Activated CD8-positive, alpha-beta memory T cell treated with anti-CD3 and anti-CD28 coated beads, Interleukin-2, amount 50 U/mL, for 24 hours (primary cell): ENCODE data around the gene ATXN3L.
"Not testable (repeated sequence)": the region's sequence is repeated elsewhere in the genome, so short reads cannot be mapped to it uniquely, and the experiment has no call there.

Experiments used
- DNase-seq: peaks from one replicate; pipeline ENCODE4 v3.0.0-alpha.2; 2020; ENCODE audit errors: extremely low read depth

ATXN3L gene

DNA sequence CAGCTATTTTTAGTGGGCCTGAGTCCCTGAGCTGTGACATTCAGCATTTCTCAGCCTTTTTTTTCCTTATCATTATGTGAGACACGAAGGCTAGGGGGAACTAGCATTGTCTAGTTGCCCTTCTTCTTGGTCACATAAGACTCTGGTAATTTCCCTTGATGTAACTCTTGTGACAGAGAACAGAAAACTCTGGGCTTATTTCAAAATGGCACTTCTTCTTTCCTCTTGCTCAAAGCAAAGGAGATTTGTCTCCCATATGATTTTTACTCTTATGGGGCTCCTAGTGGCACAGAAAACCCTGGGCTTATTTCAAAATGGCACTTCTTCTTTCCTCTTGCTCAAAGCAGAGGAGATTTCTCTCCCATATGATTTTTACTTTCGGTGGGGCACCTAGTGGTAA lies 14.7 kb downstream of the ATXN3L start:
- no peak for DNase-seq

DNA sequence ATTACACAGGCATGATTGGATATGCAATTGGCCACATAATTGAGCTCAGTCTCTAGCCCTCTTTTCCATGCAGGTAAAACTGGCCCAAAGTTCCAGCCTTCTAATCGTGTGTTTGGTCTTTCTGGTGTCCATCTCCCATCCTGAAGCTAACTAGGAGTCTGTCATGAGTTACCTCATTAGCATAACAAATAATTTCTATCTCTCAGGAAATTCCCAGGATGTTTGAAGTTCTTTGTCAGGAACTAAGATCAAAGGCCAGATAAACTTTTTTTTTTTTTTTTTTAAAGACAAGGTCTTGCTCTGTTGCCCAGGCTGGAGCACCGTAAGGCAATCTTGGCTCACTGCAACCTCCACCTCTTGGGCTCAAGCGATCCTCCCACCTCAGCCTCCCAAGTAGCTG lies 15.8 kb downstream of the ATXN3L start:
- DNase-seq: no peak

DNA sequence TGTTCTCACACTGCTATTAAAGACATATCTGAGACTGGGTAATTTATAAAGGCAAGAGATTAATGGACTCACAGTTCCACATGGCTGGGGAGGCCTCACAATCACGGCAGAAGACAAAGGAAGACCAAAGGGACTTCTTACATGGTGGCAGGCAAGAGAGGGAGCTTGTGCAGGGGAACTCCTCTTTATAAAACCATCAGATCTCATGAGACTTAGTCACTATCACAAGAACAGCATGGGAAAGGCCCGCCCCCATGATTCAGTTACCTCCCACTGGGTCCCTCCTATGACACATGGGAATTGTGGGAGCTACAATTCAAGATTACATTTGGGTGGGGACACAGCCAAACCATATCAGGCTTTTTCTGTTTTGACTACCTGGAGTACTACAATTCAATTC lies 16.6 kb downstream of the ATXN3L start:
- not testable (repeated sequence) for DNase-seq

DNA sequence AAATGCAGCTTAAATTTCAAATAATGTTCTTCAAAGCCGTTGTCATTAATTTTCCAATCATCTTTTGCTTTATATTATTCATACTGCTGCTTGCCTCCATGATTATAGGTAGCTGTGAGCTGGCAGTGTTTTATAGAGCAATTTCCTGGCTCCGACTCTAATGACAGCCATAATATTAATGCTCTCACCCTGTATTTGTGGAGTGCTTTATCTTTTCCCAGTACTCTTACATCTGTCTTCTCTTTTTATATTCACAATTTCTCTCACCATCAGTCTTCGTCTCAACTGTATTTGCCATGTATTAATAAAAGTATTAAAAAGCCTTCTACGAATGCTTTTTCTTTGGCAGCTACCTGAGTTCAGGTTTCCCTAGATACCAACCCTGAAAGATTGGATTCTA lies 21.0 kb downstream of the ATXN3L start:
- DNase-seq: no peak

DNA sequence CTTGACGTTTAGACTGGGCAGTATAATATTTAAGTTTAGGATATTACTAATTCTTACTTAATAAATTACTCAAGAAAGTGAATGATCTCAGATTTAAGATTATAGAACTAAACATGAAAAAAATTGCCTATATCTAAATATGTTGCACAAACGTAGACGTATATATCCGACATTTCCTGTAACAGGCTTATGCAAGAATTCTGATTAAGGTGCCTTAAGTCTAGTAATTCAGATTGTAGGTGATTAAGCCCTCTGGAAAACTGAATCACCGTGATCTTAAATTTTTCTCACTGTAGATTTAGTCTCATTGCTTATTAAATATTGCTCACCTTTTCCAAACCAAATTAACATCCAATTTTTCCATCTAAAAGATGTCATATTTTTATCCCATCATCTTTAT lies 24.0 kb downstream of the ATXN3L start:
- no peak for DNase-seq

DNA sequence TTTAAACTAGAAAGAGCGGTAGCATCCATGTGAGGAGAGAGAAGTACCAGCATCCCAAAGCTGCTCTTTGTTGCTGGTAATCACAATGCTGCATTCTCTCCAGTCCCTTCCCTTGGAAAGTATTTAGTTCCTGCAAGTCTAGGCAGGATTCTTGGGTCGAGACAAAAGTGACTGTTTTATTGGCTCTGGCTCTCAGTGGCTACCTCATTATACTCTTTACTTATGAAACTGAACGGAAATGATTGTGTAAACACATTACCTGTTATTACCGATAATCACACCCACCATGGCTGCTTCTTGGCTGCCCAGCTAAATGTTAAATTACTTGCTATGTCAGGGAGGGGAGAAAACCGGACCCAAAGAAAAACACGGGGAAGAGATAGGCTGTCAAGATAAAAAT lies 26.2 kb downstream of the ATXN3L start:
- DNase-seq: no peak

DNA sequence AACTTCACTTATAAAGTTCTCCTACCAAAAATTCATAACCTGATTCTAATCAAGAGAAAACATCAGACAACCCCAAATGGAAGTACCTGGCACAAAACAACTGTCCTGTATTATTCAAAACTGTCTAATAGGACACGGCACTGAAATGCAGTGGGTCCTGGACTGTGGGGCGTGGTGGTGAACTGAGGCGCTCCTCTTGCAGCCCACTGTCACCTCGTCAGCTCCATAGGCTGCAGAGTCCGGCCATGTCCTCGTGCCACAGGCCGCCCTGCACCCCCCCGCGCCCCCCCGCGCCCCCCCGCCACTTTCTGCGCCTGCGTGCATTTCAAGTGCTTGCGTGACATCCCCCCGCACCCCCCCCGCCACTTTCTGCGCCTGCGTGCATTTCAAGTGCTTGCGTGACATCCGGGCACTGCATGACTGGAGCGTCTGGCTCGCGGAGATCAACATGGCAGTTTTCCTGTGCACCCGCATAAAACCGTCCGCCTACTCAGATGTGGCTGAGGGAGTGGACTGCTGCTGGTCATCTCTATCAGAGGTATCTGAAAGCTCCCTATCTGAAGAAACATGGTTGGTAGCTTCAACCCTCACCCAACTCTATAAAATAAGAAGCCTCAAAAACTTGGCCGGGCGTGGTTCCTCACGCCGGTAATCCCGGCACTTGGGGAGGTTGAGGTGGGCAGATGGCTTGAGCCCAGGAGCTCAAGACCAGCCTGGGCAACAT lies 28.8 kb downstream of the ATXN3L start:
- no peak for DNase-seq

DNA sequence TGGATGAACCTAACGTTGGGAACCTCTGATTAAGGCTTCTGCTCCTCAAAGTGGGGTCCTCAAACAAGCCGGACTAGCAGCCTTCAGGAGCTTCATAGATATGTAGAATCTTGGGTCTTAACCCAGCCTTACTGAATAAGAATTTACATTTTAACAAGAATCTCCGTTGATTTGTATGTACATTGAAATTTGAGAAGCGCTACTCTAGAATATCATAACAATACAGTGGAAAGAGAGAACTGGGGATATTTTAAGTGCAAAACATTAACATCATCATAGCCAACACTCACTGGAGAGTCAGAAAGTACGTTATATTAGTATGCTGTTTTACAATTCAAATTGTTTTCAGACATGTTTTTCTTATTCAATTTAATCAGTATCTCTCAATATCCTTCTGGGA lies 31.2 kb downstream of the ATXN3L start:
- no peak for DNase-seq

DNA sequence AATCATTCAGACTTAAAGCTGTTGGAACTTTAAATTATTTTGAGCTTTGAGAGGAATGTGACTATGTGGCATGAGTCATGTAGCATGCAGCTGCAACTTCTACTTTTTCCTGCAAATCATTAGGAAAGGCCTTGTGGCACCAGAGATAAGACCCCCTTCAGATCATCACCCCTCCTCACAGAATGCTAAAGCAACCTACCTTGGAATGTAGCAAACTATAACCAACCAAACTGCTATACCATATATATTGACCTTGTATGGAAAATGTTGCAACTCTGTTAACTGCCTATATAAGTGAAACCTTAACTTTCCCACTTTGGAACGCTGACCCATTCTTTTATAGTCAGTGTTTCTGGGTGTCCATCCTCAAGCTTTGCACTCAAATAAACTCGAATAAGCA lies 32.0 kb downstream of the ATXN3L start:
- DNase-seq: no peak

DNA sequence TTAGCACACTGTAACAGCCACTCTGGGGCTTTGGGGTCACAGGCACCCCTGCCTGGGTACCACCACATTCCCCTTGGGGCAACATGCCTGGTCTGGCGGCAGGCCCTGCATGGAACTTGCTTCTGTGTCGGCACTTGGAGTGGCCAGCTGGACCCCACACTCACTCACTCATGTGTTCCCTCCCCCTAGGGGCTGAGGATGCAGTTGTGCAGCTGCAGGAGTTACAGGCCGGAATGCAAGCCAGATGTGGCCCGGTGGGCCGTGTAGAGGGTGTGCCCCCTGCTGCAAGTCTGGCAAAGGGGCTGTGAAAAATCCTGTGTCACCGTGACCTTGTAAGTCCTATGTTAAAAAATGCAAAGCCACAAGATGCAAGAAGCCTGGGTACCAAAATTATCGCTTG lies 34.2 kb downstream of the ATXN3L start:
- DNase-seq: no peak

DNA sequence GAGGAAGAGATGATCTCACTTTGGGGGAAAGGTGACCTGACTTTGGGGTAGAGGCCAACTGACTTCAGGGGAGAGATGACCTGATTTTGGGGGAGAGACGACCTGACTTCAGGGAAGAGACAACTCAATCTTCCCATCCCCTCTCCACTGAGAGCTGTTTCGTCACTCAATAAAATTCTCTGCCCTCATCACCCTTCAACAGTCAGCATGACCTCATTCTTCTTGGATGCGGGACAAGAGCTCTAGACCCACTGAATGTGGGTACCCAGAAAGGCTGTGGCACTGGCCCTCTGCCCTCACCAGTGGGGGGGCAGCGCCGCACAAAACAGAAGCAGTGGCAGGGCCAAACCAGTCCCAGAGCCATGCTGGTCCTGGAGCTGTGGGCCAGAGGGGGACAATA lies 34.6 kb downstream of the ATXN3L start:
- no peak for DNase-seq

DNA sequence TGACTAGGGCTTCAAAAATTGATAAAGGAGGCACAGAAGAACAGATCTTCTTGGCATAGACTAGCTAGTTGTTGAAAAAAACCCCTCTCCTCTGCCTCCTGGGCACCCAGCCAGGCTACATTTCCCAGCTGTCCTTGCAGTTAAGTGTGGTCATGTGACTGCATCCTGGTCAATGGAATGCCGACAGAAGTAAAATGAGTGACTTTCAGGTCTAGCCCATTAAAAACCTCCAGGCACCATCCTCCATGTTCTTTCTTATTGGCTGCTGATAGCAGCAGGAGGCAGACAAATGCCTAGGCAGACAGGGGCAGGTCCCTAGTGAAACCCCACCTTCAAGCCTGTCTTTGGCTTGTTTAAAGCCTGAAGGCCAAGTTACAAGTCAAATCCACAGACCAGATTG lies 35.3 kb downstream of the ATXN3L start:
- no peak for DNase-seq

DNA sequence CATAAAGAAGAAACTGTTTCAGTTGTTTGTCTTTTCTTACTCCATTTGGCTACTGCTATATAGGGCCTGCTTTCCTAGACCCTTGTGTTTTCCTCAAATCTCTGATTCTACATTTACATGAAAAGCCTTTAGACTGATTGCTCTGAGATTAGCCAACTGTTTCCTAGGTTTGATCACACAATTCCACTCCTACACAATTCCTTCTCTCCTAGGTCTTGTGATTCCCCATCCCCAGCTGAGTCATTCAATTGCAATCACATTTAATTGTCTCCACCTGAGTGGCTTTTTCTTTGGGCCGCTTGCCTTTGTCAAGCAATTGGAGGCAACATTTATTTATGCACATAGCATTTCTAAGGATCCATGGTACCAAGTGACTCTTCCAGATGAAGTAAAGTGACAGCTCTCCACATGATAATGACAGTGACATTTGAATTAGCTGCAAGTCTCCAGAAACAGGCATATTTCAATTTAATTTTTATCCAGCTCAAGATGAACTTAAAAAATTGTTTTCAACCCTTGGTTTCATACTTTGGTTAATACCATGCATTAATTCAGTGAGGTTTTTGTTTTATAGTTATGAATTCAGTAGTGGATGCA lies 35.8 kb downstream of the ATXN3L start:
- no peak for DNase-seq

DNA sequence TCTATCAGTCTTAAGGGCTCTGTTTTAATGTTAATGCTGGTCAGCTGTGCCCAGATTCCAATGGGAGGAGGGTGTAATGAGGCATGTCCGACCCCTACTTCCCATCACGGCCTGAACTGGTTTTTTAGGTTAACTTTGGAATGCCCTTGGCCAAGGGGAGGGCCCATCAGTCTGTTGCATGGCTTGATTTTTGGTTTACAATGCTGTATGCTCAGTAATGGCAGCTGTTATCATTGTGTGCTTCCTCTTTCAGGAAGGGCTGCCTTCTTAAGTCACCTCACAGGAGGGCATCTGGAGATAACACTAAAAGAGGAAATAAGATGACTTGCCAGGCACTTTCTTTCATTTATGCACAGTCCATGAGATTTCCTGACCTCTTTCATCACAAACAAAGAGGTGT lies 36.3 kb downstream of the ATXN3L start:
- DNase-seq: no peak

DNA sequence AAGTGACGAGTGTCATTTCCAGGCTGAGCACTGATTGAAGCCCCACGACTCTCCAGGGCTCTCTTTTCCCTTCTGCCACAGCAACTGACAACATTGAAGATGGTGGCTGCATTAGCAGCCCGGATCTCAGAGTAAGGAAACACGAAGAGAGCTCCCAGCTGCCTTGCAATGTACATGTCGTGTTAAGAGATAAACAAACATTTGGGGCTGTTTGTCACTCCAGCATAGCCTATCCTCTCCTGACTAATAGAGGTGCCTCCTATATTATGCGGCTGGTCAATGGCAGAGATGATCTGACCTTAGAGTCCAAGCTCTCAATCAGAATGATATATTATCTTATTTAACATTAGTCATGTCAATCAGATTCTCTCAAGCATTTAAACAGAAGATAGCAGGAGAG lies 38.6 kb downstream of the ATXN3L start:
- DNase-seq: no peak

DNA sequence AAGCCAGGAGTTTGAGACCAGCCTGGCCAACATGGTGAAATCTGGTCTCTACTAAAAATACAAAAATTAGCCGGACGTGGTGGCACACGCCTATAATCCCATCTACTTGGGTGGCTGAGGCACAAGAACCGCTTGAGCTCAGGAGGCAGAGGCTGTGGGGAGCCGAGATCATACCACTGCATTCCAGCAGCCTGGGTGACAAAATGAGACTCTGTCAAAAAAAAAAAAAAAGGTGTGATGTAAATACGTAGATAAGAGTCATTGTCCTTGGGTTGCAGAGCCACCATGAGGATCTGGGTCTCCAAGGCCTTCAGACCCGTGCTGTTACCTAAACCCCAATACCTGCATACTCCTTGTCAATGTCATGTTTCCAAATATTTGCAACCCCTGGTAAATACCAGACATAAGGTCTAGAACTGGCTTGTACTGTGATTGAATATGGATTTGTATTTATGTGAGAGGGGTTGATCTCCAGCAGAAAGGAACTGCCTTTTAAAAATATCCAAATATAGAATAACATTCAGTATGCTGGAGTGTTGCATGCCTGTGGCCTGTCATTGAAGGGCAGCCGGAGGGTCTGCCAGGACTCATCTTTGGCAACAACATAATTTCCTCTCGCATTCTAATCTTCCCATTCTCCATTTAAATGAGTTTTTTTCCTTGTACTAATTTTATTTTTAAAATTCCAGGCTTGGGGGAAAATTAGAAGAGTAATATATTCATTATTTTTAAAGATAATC lies 40.4 kb downstream of the ATXN3L start:
- DNase-seq: no peak

DNA sequence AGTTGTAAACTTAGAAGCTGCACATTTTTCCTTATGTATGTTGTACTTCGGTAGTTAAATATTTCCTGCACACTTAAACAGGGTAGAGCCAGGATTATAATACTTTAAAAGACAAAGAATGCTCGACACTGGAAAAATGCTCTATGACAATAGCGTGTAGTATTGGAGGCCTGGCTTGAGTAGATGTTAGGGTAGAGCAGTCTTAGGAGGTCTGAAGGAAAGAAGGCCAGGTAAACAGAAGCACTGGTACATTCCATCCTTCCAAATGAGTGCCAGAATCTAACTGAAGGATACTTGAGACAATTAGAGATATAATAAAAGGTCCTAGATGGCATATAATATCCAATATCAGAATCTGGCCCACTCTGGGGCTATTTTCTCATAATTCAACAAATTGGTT lies 42.3 kb downstream of the ATXN3L start:
- no peak for DNase-seq

DNA sequence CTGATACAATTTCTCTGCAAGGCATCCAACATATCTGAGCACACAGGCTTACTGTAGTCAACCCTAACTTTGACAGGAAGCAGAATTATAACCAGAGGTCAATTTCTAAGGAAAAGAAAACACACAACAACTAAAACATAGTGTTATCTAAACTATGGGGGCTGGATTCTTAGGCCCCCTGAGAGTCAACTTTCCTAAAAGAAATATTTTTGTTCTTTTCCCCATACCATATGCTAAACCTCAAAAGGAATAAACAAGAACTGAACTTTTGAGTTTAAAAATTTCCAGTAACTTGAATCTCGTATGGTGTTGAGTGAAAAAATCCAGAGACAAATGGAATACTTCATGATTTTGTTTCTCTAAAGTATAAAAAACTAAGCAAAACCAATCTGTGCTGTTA lies 42.9 kb downstream of the ATXN3L start:
- DNase-seq: no peak

DNA sequence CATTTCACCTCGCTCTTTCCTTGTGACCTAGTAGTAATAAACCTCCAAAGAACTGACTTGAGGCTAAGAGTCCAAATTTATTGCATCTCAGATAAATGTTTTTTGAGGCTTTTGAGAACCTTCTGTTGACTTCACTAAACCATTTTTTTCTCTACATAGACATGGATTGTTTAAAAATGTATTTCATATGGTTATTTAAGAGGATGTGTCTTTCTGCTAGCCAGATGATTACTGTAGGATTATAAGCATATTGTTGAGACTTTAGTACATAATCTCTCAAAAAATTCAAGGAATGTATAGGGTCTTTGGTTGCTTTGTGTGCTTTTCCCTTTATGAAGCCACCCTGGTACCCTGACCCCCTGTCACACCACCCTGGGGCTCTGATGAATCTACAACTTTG lies 44.8 kb downstream of the ATXN3L start:
- DNase-seq: no peak

DNA sequence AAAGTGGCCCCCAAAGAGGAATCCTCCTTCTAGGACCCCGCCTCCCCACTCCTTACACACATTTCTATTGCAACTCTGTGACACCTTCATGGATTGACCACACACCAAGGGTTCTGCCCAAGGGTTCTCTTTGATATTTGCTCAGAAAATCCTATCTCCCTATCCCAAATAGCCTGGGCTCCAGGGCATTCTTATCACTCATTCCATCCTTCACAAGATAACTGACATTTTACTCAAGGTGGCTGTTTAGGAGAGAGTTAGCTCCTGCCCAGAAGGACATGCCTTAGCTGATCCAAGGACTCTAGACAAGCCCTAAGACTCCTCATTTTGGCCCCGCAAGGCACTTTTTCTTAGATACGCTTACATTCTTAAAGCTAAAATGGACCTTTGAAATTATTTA lies 47.4 kb downstream of the ATXN3L start:
- DNase-seq: no peak

DNA sequence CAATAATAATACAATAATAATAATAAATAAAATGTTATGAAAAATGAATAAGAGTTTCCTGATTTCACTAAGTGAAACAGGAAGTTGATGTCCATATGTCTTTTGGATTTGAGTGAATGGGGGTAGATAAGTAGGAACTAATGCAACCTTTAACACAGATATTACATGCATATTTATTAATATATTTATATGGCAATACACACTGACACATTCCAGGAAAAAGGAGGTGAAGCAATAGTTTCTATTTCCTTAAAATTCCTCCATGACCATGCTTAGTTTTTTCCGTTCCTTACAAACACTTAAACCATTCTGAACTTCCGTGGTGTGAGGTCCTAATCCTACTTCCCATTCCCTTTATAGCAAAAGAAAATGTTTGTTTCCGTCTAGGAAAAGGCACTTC lies 48.3 kb downstream of the ATXN3L start:
- no peak for DNase-seq

DNA sequence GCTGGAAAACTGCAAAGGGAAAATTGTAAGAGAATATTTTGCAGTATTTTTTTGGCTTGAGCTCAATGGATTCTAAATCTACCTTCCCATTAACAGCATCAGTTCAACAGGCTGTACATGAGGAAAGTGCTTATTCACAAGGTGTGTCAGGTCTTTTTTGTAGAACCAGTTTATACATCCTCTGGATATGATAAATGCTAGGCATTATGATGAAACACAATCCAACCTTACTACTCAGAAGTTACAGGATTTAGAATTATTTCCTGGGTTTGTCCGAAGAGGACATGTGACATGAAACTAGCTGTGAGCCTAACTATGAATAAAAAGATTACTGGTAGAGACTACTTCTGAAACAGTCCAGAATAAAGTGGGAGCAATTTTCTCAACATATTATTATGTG lies 49.5 kb downstream of the ATXN3L start:
- no peak for DNase-seq

DNA sequence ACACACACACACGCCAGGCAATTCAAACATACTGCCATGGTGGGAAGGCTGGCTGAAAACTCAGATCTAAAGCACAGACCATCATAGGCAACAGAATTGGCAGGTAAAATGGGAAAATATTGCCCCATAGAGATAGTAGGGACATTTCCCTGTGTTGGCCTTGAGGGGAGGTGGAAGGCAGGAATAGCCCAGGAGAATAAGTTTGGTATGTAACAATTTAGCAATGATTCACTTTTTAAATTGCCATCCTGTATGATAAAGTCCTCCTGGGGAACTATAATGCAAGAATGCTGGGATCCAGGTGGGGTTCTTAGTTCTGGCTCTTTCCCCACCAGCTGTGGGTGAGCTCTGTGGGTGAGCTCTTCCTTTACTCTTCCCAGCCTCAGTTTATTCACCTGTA lies 51.0 kb downstream of the ATXN3L start:
- no peak for DNase-seq
